Mesothelial cell of epicardium (in vitro differentiated cells): Measurements from ENCODE around the gene PMM2. TPM values are rescaled to one million over a fixed set of nuclear protein-coding genes. Genes with fewer than 3 reads are reported as not detected.
"Not testable (repeated sequence)": the region's sequence is repeated elsewhere in the genome, so short reads cannot be mapped to it uniquely, and the experiment has no call there.

ENCODE experiments used
- DNase-seq, 2 experiments: peaks; one replicate each; pipeline ENCODE4 v3.0.0; 2021; ENCODE audit warnings: low spot score in 2 of 2; ENCODE audit not compliant: unreplicated experiment in 2 of 2
- H3K27ac Mint-ChIP-seq: 2 replicates; pipeline ENCODE4 v1.8.0; 2021; ENCODE audit warnings: mixed read lengths
- H3K27me3 Mint-ChIP-seq: 2 replicates; pipeline ENCODE4 v1.8.0; 2021; ENCODE audit warnings: low read depth, mixed read lengths
- H3K36me3 Mint-ChIP-seq: 2 replicates; pipeline ENCODE4 v1.8.0; 2021; ENCODE audit warnings: mixed read lengths
- H3K4me1 Mint-ChIP-seq: 2 replicates; pipeline ENCODE4 v1.8.0; 2021; ENCODE audit warnings: mixed read lengths
- H3K4me3 Mint-ChIP-seq: 2 replicates; pipeline ENCODE4 v1.8.0; 2021; ENCODE audit warnings: mild to moderate bottlenecking, moderate library complexity, mixed read lengths
- H3K9me3 Mint-ChIP-seq: 2 replicates; pipeline ENCODE4 v1.8.0; 2021; ENCODE audit warnings: mixed read lengths
- total RNA-seq: library from RNA; stranded (reverse); gene quantifications from 3 replicates; pipeline ENCODE4 v1.2.1, GENCODE V29; 2021
- TF ChIP-seq, protein P1 (sequence below): fragments of 200-600 bp; sonication (generic); IDR thresholded peaks from one replicate; pipeline ENCODE4 v1.5.0; 2021; ENCODE audit warnings: antibody characterized with exemption; ENCODE audit not compliant: unreplicated experiment

Gene PMM2
- total RNA-seq, 1 donor from 2014 or later = 41.7 TPM

DNA sequence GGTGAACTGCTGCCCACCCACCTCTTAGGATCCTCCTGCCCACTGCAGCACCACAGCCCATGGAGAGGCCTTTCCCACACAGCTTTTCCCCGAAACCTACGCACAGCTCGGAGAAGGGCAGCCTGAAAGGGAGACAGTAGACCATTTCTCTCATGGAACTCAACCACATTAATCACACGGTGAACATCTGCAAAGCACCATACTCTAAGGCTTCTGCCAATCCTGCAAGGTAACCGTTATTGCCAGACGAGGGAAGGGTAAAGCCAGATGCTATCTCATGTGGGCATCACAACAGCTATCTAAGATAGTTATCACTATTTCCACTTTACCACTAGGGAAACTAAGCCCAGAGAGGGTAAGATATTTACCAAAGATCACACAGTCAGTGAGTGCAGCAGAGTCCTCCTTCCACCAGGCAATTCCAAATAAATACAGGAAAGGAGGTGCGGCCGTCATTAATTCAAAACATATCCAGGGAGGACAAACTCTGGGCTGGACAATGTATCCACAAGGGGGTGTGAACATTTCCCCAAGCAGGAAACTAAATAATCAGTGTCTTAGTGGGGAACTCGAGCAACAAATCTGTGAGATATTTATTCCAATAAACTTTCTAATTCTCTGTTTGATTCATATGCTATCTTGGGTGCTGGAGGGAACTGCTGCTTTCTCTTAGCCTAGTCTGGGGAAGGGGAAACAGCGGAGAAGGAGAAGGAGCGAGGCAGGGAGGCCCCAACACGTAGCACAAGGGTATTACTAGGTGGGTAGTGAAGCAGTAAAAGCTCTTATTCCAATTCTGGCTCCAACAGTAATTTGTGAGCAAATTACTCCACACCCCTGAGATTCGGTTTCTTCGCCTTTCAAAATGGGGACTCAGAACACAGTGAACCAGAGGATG lies 923 bp upstream of the PMM2 start:
- TF ChIP-seq, protein P1, sequence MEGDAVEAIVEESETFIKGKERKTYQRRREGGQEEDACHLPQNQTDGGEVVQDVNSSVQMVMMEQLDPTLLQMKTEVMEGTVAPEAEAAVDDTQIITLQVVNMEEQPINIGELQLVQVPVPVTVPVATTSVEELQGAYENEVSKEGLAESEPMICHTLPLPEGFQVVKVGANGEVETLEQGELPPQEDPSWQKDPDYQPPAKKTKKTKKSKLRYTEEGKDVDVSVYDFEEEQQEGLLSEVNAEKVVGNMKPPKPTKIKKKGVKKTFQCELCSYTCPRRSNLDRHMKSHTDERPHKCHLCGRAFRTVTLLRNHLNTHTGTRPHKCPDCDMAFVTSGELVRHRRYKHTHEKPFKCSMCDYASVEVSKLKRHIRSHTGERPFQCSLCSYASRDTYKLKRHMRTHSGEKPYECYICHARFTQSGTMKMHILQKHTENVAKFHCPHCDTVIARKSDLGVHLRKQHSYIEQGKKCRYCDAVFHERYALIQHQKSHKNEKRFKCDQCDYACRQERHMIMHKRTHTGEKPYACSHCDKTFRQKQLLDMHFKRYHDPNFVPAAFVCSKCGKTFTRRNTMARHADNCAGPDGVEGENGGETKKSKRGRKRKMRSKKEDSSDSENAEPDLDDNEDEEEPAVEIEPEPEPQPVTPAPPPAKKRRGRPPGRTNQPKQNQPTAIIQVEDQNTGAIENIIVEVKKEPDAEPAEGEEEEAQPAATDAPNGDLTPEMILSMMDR = no peak

DNA sequence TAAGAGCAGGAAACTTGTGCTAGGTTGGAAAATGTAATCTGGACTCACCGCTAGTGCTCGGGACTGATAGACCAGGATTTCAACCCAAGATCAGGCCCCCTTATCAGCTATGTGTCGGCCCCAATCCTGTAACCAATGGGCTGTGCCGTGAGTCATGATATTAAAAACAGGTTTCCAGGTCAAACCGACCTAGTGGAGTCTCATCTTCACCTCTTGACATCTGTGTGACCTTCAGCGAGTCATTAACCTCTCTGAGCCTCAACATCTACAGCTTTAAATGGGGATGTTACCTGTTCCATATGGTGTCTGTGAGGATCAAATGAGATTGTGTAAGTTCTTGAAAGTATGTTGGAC lies 512 bp downstream of the PMM2 start:
- no peak for DNase-seq
- H3K36me3 Mint-ChIP-seq = peaks cover 9% of the 10 kb centered on the region
- TF ChIP-seq, protein P1 = no peak
- peaks cover 22% of the 10 kb centered on the region for H3K4me1 Mint-ChIP-seq
- H3K27me3 Mint-ChIP-seq = no peaks in the 10 kb centered on the region
- H3K27ac Mint-ChIP-seq = peak overlapping the region; percentile 93
- no peaks in the 10 kb centered on the region for H3K9me3 Mint-ChIP-seq
- peak overlapping the region; percentile 97 for H3K4me3 Mint-ChIP-seq

More for the DNA sequence above, 923 bp upstream of the PMM2 start:
- Mint-ChIP-seq H3K4me3 (peak overlapping the region; percentile 97), H3K4me1 (peaks cover 22% of the 10 kb centered on the region), H3K27ac (peak overlapping the region; percentile 93), H3K9me3 (no peaks in the 10 kb centered on the region), H3K36me3 (no peaks in the 10 kb centered on the region), H3K27me3 (no peaks in the 10 kb centered on the region)
- DNase-seq = no peak

DNA sequence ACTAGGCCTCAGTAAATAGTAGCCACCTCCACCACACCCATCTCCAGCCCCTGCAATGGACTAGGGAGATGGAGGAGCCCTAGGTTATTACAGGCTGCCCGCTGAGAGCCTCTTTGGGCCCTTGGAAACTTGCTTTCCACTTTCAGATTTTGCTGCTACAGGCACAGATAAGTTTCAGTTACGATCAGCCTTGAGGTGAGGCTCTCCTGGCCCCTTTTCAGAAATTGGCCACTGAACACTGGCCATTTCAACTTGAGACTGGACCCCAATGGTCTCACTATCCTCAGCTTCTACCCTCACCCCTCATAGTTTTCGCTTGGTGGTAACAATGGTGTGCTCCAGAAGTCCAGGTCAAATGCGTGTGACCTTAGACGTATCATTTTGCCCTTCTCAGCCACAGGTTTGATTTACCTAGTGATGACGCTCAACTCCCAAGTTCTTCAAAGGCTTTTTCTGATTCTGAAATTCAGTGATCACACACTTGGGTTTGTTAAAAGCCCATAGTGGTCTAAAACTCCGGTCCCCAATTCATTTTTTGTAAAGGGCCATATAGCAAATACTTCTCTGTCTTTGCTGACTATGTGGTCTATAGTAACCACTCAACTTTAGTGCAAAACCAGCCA lies 1.0 kb downstream of the PMM2 start:
- TF ChIP-seq, protein P1 = no peak
- DNase-seq = no peak
- Mint-ChIP-seq H3K27ac (peak overlapping the region; percentile 93), H3K4me1 (peaks cover 22% of the 10 kb centered on the region), H3K9me3 (no peaks in the 10 kb centered on the region), H3K4me3 (peak overlapping the region; percentile 97), H3K36me3 (peaks cover 12% of the 10 kb centered on the region), H3K27me3 (no peaks in the 10 kb centered on the region)

DNA sequence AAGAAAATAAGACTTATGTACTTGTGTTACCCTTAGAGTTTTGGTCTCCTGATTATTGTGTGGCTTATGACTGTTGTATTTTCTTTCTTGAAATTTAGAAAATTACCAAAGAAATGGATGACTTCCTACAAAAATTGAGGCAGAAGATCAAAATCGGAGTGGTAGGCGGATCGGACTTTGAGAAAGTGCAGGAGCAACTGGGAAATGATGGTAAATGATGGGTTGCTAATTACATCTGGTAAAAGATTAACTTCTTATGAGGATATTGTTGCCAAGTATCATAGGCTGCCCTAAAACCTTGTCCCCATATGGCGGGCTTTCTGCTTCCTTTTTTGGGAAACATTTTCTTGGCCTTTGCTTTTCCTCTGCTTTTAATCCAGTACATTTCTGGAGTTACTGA lies 4.1 kb downstream of the PMM2 start:
- Mint-ChIP-seq H3K9me3 (no peaks in the 10 kb centered on the region), H3K4me3 (no peak overlapping the region), H3K4me1 (peaks cover 16% of the 10 kb centered on the region), H3K27me3 (no peaks in the 10 kb centered on the region), H3K36me3 (peaks cover 20% of the 10 kb centered on the region), H3K27ac (no peak overlapping the region)
- TF ChIP-seq, protein P1 = no peak
- DNase-seq = no peak

DNA sequence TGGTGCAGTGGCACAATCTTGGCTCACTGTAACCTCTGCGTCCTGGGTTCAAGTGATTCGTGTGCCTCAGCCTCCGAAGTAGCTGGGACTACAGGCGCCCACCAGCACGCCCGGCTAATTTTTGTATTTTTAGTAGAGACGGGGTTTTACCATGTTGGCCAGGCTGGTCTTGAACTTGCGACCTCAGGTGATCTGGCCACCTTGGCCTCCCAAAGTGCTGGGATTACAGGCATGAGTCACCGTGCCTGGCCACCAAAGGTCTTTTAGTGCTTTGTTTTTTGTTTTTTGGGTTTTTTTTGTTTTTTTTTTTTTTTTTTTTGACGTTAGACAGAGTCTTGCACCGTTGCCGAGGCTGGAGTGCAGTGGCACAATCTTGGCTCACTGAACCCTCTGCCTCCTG lies 6.1 kb downstream of the PMM2 start:
- not testable (repeated sequence) for H3K27ac Mint-ChIP-seq

DNA sequence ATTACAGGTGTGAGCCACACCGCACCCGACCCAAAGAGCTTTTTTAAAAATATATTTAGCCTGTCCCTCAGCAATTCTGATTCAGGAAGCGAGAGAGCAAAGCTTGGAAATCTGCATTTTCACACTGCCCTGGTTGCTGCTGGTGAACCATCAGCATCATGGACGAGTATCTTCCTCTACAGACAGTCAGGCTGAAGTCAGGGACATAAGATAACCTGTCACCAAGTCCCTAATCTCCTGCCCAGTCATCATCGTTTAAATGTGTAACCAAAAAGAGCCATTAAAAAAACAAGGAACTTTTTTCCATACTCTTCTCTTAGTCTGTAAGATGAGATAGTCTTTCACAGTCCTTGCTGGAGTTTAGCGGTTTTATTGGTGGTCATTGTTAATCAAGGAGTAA lies 6.7 kb downstream of the PMM2 start:
- Mint-ChIP-seq H3K9me3 (no peaks in the 10 kb centered on the region), H3K36me3 (peaks cover 37% of the 10 kb centered on the region), H3K4me3 (no peak overlapping the region), H3K4me1 (peaks cover 1% of the 10 kb centered on the region), H3K27me3 (no peaks in the 10 kb centered on the region), H3K27ac (no peak overlapping the region)
- no peak for DNase-seq
- TF ChIP-seq, protein P1 = no peak

More for the DNA sequence above, 6.1 kb downstream of the PMM2 start:
- not testable (repeated sequence) for H3K9me3 Mint-ChIP-seq, H3K4me3 Mint-ChIP-seq, H3K4me1 Mint-ChIP-seq, DNase-seq, H3K27me3 Mint-ChIP-seq
- H3K36me3 Mint-ChIP-seq = peaks cover 32% of the 10 kb centered on the region
